ENCODE measurements around the gene APBB2.
A peak's percentile ranks its signal among the peaks of the same experiment; 100 is the strongest.
"Not testable (repeated sequence)": the region's sequence is repeated elsewhere in the genome, so short reads cannot be mapped to it uniquely, and the experiment has no call there.

APBB2 gene

DNA sequence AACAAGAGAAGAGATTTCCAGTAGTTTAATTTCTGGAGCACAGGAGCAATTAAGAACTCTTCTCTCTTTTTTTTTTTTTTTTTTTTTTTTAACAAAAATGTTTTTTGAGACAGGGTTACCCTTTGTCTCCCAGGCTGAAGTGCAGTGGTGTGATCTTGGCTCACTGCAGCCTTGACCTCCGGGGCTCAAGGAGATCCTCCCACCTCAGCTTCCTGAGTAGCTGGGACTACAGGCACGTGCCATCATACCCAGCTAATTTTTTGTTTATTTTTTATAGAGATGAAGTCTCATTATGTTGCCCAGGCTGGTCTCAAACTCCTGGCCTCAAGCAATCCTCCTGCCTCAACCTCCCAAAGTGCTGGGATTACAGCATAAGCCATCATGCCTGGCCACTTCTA is 221.0 kb downstream of the APBB2 start:
- 0% methylated on average over 1 of the region's 2 CpGs for WGBS
- not testable (repeated sequence) for H3K27me3 ChIP-seq (ENCODE audit: control insufficient read depth in 1 of 2, insufficient read depth in 1 of 2, low read length in 2 of 2); H3K4me3 ChIP-seq (ENCODE audit: insufficient read depth in 1 of 2, low read depth in 1 of 2, low read length in 2 of 2)

DNA sequence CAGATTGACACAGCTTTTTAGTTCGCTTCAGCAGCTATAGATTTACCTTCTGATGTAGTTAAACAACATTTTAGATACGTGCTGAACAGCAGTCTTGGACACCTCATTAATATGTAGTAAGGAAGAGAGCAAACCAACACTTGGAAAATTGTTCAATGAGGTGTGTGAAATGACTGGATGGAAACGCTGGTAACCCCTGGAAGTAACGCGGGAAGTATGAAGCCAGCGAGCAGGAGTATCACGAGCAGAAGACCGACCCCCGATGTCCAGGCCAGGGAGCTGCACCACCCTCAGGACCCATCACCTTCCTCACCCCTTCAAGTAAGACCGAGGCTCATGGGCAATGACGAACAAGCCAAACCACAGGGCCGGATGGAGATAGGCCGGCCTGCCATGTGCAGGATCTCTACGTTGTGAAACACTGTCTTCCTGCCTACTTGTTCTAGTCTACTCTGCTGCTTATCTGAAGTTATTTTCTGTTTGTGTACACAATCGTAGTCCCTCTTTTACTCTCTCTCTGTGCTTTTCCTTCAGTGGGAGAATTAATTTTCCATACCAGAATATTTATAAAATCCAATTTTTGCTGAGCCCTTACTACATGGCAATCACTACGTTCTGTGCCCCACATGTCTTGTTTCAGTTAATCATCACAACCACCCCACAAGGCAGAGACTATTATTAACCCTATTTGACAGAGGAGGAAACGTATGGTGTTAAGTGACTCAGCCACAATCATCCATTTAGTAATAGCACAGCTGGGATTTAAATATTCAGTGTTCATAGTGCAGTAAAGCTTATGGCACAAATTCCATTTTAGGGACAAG is 221.7 kb downstream of the APBB2 start:
- Histone ChIP-seq H4K91ac (ENCODE audit: low read length) (no peak overlapping the region), H3K4me1 (ENCODE audit: control insufficient read depth, insufficient read depth, low read depth, low read length) (peaks cover 15% of the 10 kb centered on the region), H2AK5ac (ENCODE audit: low read length, severe bottlenecking) (no peak overlapping the region), H3K36me3 (ENCODE audit: control insufficient read depth in 1 of 2, insufficient read depth in 2 of 2, low read depth in 1 of 2, low read length in 2 of 2) (no peaks in the 10 kb centered on the region), H4K8ac (ENCODE audit: low read length) (no peak overlapping the region), H3K27me3 (ENCODE audit: control insufficient read depth in 1 of 2, insufficient read depth in 1 of 2, low read length in 2 of 2) (no peaks in the 10 kb centered on the region), H3K4me2 (ENCODE audit: low read length, poor library complexity, severe bottlenecking) (no peak overlapping the region), H3K23ac (ENCODE audit: low read length in 2 of 2) (no peak overlapping the region), H3K4ac (ENCODE audit: low read depth in 1 of 2, low read length in 2 of 2) (peak overlapping the region in 1 of 2 experiments; percentile 24), H3K27ac (ENCODE audit: low read length, poor library complexity, severe bottlenecking) (peak overlapping the region; percentile 93), H3K9ac (ENCODE audit: low read length) (peak overlapping the region; percentile 46), H3K79me1 (replicated peaks; ENCODE audit: low read length, poor library complexity, severe bottlenecking) (peaks cover 13% of the 10 kb centered on the region), H2BK12ac (ENCODE audit: low read length in 2 of 2) (peak overlapping the region; percentile 8 to 51), H2BK15ac (ENCODE audit: low read depth, poor library complexity, severe bottlenecking) (no peak overlapping the region), H3K18ac (ENCODE audit: low read depth in 1 of 2, low read length in 2 of 2) (peak overlapping the region; percentile 1 to 41), H2BK5ac (ENCODE audit: low read depth, low read length, poor library complexity, severe bottlenecking) (no peak overlapping the region), H3K14ac (ENCODE audit: low read length in 2 of 2) (no peak overlapping the region), H3K4me3 (ENCODE audit: insufficient read depth in 1 of 2, low read depth in 1 of 2, low read length in 2 of 2) (no peak overlapping the region), H3K9me3 (ENCODE audit: control insufficient read depth, low read length) (no peaks in the 10 kb centered on the region), H2AFZ (ENCODE audit: low read depth, low read length) (no peak overlapping the region), H2BK120ac (ENCODE audit: low read depth, low read length) (no peak overlapping the region)
- peak; percentile 94 for DNase-seq
- 53% methylated on average over 14 of the region's 17 CpGs for WGBS

More for the DNA sequence above, 221.0 kb downstream of the APBB2 start:
- not testable (repeated sequence) for H3K4ac ChIP-seq (ENCODE audit: low read depth in 1 of 2, low read length in 2 of 2); H2AK5ac ChIP-seq (ENCODE audit: low read length, severe bottlenecking); H3K14ac ChIP-seq (ENCODE audit: low read length in 2 of 2); H2BK15ac ChIP-seq (ENCODE audit: low read depth, poor library complexity, severe bottlenecking); H4K8ac ChIP-seq (ENCODE audit: low read length); H3K36me3 ChIP-seq (ENCODE audit: control insufficient read depth in 1 of 2, insufficient read depth in 2 of 2, low read depth in 1 of 2, low read length in 2 of 2); H3K23ac ChIP-seq (ENCODE audit: low read length in 2 of 2); DNase-seq; H3K18ac ChIP-seq (ENCODE audit: low read depth in 1 of 2, low read length in 2 of 2); H2BK120ac ChIP-seq (ENCODE audit: low read depth, low read length); H3K4me2 ChIP-seq (ENCODE audit: low read length, poor library complexity, severe bottlenecking); H2AFZ ChIP-seq (ENCODE audit: low read depth, low read length); H4K91ac ChIP-seq (ENCODE audit: low read length); H3K9me3 ChIP-seq (ENCODE audit: control insufficient read depth, low read length); H2BK5ac ChIP-seq (ENCODE audit: low read depth, low read length, poor library complexity, severe bottlenecking); H2BK12ac ChIP-seq (ENCODE audit: low read length in 2 of 2)
- Histone ChIP-seq H3K27ac (ENCODE audit: low read length, poor library complexity, severe bottlenecking) (peak overlapping the region; percentile 93), H3K9ac (ENCODE audit: low read length) (peak overlapping the region; percentile 46), H3K79me1 (replicated peaks; ENCODE audit: low read length, poor library complexity, severe bottlenecking) (peaks cover 14% of the 10 kb centered on the region), H3K4me1 (ENCODE audit: control insufficient read depth, insufficient read depth, low read depth, low read length) (peaks cover 15% of the 10 kb centered on the region)

DNA sequence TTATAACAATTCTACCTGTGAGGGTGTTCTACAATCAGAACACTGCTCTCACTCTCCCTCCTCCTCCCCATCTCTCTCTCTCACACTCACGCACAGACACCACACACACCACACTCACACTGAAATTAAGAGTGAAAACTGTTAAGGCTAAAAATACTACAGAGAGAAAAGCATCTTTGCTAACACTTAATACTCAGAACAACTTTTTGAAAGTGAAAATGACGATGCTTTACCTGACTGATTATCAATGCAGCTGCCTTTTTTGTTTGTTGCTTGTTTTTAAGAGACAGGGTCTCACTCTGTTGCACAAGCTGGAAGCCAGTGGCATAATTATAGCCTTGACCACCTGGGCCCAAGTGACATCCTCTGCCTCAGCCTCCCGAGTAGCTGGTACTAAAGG is 222.4 kb downstream of the APBB2 start:
- Histone ChIP-seq H2BK12ac (ENCODE audit: low read length in 2 of 2) (peak overlapping the region; percentile 48 to 87), H3K23ac (ENCODE audit: low read length in 2 of 2) (no peak overlapping the region), H2AFZ (ENCODE audit: low read depth, low read length) (no peak overlapping the region), H4K8ac (ENCODE audit: low read length) (no peak overlapping the region), H4K91ac (ENCODE audit: low read length) (no peak overlapping the region), H3K4ac (ENCODE audit: low read depth in 1 of 2, low read length in 2 of 2) (peak overlapping the region in 1 of 2 experiments; percentile 73), H3K27ac (ENCODE audit: low read length, poor library complexity, severe bottlenecking) (peak overlapping the region; percentile 93), H3K27me3 (ENCODE audit: control insufficient read depth in 1 of 2, insufficient read depth in 1 of 2, low read length in 2 of 2) (no peaks in the 10 kb centered on the region), H3K9me3 (ENCODE audit: control insufficient read depth, low read length) (no peaks in the 10 kb centered on the region), H3K18ac (ENCODE audit: low read depth in 1 of 2, low read length in 2 of 2) (no peak overlapping the region), H2BK5ac (ENCODE audit: low read depth, low read length, poor library complexity, severe bottlenecking) (no peak overlapping the region), H3K36me3 (ENCODE audit: control insufficient read depth in 1 of 2, insufficient read depth in 2 of 2, low read depth in 1 of 2, low read length in 2 of 2) (no peaks in the 10 kb centered on the region), H3K9ac (ENCODE audit: low read length) (peak overlapping the region; percentile 73), H2AK5ac (ENCODE audit: low read length, severe bottlenecking) (peak overlapping the region; percentile 15), H3K14ac (ENCODE audit: low read length in 2 of 2) (no peak overlapping the region), H3K4me1 (ENCODE audit: control insufficient read depth, insufficient read depth, low read depth, low read length) (peaks cover 15% of the 10 kb centered on the region), H2BK120ac (ENCODE audit: low read depth, low read length) (no peak overlapping the region), H3K79me1 (replicated peaks; ENCODE audit: low read length, poor library complexity, severe bottlenecking) (peaks cover 11% of the 10 kb centered on the region), H3K4me2 (ENCODE audit: low read length, poor library complexity, severe bottlenecking) (no peak overlapping the region), H3K4me3 (ENCODE audit: insufficient read depth in 1 of 2, low read depth in 1 of 2, low read length in 2 of 2) (no peak overlapping the region), H2BK15ac (ENCODE audit: low read depth, poor library complexity, severe bottlenecking) (peak overlapping the region; percentile 6)
- 79% methylated on average over 1 of the region's 3 CpGs for WGBS
- no peak for DNase-seq

DNA sequence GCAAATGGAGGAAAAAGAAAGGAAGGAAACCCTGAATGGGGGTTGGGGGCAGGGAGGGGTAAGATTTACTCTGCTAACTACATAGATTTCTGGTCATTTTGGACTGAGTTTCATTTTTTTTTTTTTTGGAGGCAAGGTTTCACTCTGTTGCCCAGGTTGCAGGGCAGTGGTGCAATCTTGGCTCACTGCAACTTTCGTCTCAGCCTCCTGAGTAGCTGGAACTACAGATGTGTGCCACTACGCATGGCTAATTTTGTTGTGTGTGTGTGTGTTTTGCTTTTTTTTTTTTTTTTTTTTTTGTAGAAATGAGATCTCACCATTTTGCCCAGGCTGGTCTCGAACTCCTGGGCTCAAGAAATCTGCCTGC is 223.5 kb downstream of the APBB2 start:
- H3K4ac ChIP-seq (ENCODE audit: low read depth in 1 of 2, low read length in 2 of 2) = peak overlapping the region in 1 of 2 experiments; percentile 66

More for the DNA sequence above, 223.5 kb downstream of the APBB2 start:
- H3K18ac ChIP-seq (ENCODE audit: low read depth in 1 of 2, low read length in 2 of 2) = peak overlapping the region in 1 of 2 experiments; percentile 35
- no peak overlapping the region for H2AK5ac ChIP-seq (ENCODE audit: low read length, severe bottlenecking)
- no peak overlapping the region for H3K4me2 ChIP-seq (ENCODE audit: low read length, poor library complexity, severe bottlenecking)
- H3K23ac ChIP-seq (ENCODE audit: low read length in 2 of 2) = no peak overlapping the region
- H3K9me3 ChIP-seq (ENCODE audit: control insufficient read depth, low read length) = no peaks in the 10 kb centered on the region
- peak overlapping the region in 1 of 2 experiments; percentile 6 for H2BK12ac ChIP-seq (ENCODE audit: low read length in 2 of 2)
- H3K14ac ChIP-seq (ENCODE audit: low read length in 2 of 2) = no peak overlapping the region
- peaks cover 15% of the 10 kb centered on the region for H3K79me1 ChIP-seq (replicated peaks; ENCODE audit: low read length, poor library complexity, severe bottlenecking)
- 59% methylated on average over 2 of the region's 3 CpGs for WGBS
- no peak overlapping the region for H4K91ac ChIP-seq (ENCODE audit: low read length)
- H2BK120ac ChIP-seq (ENCODE audit: low read depth, low read length) = no peak overlapping the region
- H3K4me3 ChIP-seq (ENCODE audit: insufficient read depth in 1 of 2, low read depth in 1 of 2, low read length in 2 of 2) = no peak overlapping the region
- no peak overlapping the region for H2BK5ac ChIP-seq (ENCODE audit: low read depth, low read length, poor library complexity, severe bottlenecking)
- peak overlapping the region; percentile 73 for H3K9ac ChIP-seq (ENCODE audit: low read length)
- H3K27me3 ChIP-seq (ENCODE audit: control insufficient read depth in 1 of 2, insufficient read depth in 1 of 2, low read length in 2 of 2) = no peaks in the 10 kb centered on the region
- no peak overlapping the region for H4K8ac ChIP-seq (ENCODE audit: low read length)
- H2AFZ ChIP-seq (ENCODE audit: low read depth, low read length) = no peak overlapping the region
- H3K4me1 ChIP-seq (ENCODE audit: control insufficient read depth, insufficient read depth, low read depth, low read length) = peaks cover 15% of the 10 kb centered on the region
- H3K36me3 ChIP-seq (ENCODE audit: control insufficient read depth in 1 of 2, insufficient read depth in 2 of 2, low read depth in 1 of 2, low read length in 2 of 2) = no peaks in the 10 kb centered on the region
- H3K27ac ChIP-seq (ENCODE audit: low read length, poor library complexity, severe bottlenecking) = peak overlapping the region; percentile 93
- no peak overlapping the region for H2BK15ac ChIP-seq (ENCODE audit: low read depth, poor library complexity, severe bottlenecking)
- no peak for DNase-seq

All from mesenchymal stem cell (in vitro differentiated cells and primary cell).